ENCODE results near the gene OR10P1.

DNA sequence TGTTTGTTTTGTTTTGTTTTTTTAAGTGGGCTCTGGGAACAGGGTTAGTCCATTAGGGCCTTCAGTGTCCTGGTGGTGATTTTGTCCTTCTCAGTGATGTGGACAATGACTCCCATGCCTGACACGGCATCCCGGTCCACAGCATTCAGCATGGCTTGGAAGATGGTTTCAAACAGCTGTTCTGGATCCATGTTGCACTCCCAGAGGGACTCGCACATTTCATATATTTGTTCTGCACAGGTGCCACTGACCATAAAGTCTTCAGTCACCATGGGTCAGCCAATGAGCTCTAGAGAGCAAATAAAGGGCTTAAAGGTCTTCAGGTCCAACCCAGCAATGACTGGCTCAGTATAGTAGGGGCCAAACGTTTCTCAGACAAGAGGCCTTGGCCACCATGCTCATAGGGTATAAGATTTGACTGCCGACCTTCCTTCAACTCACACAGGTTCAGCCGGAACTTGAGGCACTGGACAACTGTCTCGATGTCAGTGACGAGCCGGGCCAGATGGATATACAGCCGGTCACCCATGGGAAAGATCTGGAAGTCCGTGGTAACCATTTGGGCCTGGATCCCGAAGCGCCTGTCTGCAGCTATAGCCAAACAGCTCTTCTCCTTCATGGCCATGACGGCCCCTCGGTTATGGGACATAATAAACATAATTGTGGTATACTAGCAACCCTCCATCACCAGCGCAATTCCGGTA, 18.0 kb downstream of the OR10P1 start:
- no peak for TF ChIP-seq POLR2A (IDR thresholded peaks at IDR 0.05)
- TF ChIP-seq, protein P1, sequence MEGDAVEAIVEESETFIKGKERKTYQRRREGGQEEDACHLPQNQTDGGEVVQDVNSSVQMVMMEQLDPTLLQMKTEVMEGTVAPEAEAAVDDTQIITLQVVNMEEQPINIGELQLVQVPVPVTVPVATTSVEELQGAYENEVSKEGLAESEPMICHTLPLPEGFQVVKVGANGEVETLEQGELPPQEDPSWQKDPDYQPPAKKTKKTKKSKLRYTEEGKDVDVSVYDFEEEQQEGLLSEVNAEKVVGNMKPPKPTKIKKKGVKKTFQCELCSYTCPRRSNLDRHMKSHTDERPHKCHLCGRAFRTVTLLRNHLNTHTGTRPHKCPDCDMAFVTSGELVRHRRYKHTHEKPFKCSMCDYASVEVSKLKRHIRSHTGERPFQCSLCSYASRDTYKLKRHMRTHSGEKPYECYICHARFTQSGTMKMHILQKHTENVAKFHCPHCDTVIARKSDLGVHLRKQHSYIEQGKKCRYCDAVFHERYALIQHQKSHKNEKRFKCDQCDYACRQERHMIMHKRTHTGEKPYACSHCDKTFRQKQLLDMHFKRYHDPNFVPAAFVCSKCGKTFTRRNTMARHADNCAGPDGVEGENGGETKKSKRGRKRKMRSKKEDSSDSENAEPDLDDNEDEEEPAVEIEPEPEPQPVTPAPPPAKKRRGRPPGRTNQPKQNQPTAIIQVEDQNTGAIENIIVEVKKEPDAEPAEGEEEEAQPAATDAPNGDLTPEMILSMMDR (IDR thresholded peaks at IDR 0.05), result no peak

All from ovary (tissue), 3 donors.